Activated T-helper 17 cell treated with anti-CD3 and anti-CD28 coated beads, Interleukin-2, amount 50 U/mL, for 72 hours (primary cell): Measurements from ENCODE around the gene SECISBP2. TPM values are rescaled to one million over a fixed set of nuclear protein-coding genes. Genes with fewer than 3 reads are reported as not detected.

ENCODE experiments used
- ATAC-seq: fragments of 150-1000 bp; cut with Tn5 transposase; replicated peaks from 2 replicates; pipeline ENCODE4 v1.10.0; 2021; ENCODE audit warnings: mild to moderate bottlenecking, moderate library complexity
- H3K27ac Mint-ChIP-seq: one replicate; pipeline ENCODE4 v1.8.0; 2022; ENCODE audit warnings: mixed read lengths
- H3K27me3 Mint-ChIP-seq: one replicate; pipeline ENCODE4 v1.8.0; 2022; ENCODE audit warnings: mixed read lengths
- H3K36me3 Mint-ChIP-seq: one replicate; pipeline ENCODE4 v1.8.0; 2022; ENCODE audit warnings: low read depth, mild to moderate bottlenecking, mixed read lengths
- H3K4me1 Mint-ChIP-seq: one replicate; pipeline ENCODE4 v1.8.0; 2022; ENCODE audit warnings: mixed read lengths
- H3K4me3 Mint-ChIP-seq: one replicate; pipeline ENCODE4 v1.8.0; 2022; ENCODE audit warnings: mild to moderate bottlenecking, mixed read lengths
- H3K9me3 Mint-ChIP-seq: one replicate; pipeline ENCODE4 v1.8.0; 2022; ENCODE audit warnings: mixed read lengths
- total RNA-seq, 2 donors: library from RNA; stranded (reverse); gene quantifications; one replicate each; pipeline ENCODE4 v1.2.3, GENCODE V29; 2022

Gene SECISBP2
- total RNA-seq, 2 donors from 2014 or later = 33.1 to 40.1 TPM

DNA sequence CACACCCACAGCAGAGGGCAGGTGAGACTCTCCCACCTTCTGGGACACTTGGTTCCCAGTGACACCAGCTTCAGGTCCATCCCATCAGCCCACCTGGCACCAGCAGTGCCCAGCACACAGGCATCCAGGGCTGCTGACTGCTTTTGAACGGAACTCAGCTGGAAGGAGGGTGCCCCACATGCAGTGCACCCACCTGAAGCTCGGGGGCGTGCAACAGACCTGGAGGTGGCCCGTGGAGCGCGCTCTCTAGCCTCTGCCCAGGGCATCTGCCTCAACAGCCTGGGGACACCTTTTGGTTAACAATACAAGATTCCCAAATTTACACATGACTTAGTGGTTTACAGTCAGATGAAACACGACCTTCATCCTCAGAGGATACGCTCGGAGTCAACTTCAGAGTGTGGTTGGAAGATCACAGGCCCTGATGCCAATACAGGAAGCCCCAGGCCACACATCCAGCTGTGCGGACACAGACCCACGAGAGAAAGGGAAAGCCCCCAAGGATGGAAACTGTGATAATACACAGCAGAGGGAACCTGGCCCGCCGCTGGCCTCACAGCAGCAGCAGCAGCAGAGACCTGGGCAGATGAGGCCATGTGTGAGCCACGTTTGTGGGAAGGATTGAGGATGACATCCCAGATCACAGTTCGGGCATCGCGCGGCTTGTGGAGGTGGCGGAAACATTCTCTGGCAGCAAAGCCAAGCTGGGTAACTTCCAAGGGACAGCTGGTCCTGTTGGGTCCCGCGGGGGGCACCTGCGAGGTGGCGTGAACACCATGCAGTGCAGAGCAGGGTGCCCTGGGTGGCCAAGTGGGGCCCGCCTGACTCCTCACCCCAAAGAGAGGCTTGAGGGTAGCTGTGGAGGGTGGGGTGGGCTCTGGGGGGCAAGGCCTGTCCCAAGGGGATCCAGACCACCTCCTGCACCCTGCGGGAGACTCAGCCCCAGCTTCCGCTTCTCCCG is 64.0 kb downstream of the SECISBP2 start:
- H3K4me1 Mint-ChIP-seq = peaks cover 24% of the 10 kb centered on the region
- H3K27ac Mint-ChIP-seq = peak overlapping the region; percentile 72
- ATAC-seq = peak; percentile 61
- H3K9me3 Mint-ChIP-seq = no peaks in the 10 kb centered on the region
- H3K27me3 Mint-ChIP-seq = no peaks in the 10 kb centered on the region
- peak overlapping the region; percentile 15 for H3K4me3 Mint-ChIP-seq
- peaks cover 98% of the 10 kb centered on the region for H3K36me3 Mint-ChIP-seq

DNA sequence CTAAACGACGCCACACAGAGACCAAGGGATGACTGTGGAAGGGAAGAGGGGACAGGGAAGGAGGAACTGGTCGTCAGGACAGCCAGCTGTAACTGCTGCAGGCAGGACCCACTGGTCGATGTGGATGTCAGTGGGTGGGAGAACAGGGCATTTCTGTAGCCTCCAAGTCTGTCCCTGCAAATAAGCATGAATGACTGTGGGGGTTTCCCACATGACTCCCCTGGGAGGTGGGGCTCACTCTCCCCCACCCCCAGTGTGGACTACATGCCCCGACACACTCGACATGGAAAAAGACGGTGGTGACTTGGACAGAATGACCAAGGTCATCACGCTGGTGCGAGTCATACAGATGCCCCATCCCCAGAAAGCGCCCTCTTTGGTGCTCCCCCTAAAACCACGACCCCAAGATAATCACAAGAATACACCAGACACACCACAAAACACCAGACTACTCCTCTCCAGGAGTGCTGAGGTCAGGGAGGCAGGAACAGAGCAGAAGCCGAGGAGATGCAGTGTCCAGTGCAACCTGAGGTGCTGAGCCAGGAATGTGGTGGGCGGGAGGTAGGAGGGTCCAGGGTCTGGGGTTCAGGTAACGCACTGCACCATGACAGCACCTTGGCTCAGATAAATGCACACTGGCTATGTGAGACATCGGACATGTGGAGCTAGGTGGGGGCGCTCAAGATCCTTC is 64.9 kb downstream of the SECISBP2 start:
- Mint-ChIP-seq H3K36me3 (peaks cover 98% of the 10 kb centered on the region), H3K4me3 (peak overlapping the region; percentile 15), H3K27ac (peak overlapping the region; percentile 53), H3K4me1 (peaks cover 24% of the 10 kb centered on the region), H3K27me3 (no peaks in the 10 kb centered on the region), H3K9me3 (no peaks in the 10 kb centered on the region)
- ATAC-seq = peak; percentile 12

DNA sequence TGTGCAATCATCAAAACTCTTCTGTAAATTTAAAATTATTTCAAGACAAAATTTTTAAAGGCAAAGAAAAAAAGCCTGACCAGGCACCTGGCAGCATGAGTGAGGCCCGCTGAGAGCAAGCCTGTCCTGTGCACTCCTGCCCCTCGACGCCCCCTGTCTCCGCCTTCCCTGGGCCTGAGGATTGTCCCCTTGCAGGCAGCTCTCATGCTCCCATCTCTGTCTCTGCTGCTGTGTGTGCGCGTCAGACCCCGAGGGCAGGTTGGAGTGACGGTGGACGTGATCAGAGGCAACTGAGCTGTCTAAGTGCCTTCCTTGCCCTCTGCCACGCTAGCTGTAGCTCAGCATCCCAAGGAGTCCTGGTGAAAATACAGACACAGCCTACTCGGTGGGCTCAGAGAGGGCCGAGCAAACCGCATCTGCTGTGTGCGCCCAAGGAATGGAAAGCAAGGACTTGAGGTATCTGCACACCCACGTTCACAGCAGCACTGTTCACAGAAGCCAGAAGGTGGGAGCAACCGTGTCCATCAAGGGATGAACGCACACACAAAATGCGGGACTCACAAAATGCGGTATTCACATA is 65.5 kb downstream of the SECISBP2 start:
- Mint-ChIP-seq H3K4me3 (no peak overlapping the region), H3K27me3 (no peaks in the 10 kb centered on the region), H3K9me3 (no peaks in the 10 kb centered on the region), H3K27ac (peak overlapping the region; percentile 53), H3K36me3 (peaks cover 98% of the 10 kb centered on the region), H3K4me1 (peaks cover 24% of the 10 kb centered on the region)
- no peak for ATAC-seq

DNA sequence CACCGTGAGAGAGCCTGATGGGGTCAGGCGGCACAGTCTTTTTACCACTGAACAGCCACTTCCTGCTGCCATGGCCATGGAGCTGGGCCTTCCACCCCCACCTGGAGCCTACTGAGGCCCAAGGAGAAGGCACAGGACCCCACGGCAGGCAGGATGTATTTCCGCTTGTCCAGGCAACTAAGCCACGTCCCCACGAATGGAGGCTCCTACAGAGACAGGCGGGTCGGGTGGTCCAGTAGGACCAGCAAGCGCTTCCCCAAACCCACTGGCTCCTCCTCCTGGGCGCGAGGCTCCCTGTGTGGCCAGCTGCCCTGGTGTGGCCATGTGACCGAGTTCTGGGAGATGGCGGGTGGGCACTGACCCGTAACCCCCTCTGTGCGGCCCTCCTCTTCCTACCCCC is 66.5 kb downstream of the SECISBP2 start:
- no peaks in the 10 kb centered on the region for H3K9me3 Mint-ChIP-seq
- H3K27me3 Mint-ChIP-seq = no peaks in the 10 kb centered on the region
- no peak for ATAC-seq
- H3K4me3 Mint-ChIP-seq = no peak overlapping the region
- H3K4me1 Mint-ChIP-seq = peaks cover 24% of the 10 kb centered on the region
- H3K27ac Mint-ChIP-seq = peak overlapping the region; percentile 74
- H3K36me3 Mint-ChIP-seq = peaks cover 98% of the 10 kb centered on the region

DNA sequence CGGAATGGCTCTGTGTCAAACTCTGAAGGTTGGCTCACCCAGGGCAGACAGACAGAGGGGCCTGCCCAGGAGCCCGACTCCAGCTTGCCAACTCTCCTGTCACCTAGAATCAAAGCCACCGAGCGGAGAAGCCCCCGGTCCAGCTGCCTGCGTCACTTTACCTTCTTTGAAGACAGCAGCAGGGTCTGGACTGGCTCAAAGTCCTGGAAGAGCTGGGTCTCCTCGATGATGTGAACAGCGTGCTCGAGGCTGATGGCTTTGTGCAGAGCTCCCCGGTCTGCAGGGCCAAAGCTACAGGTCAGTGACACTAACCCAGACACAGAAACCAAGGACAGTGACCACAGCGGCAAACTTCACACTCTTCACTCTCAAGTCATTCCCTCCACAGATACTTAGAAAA is 67.9 kb downstream of the SECISBP2 start:
- no peaks in the 10 kb centered on the region for H3K27me3 Mint-ChIP-seq
- no peak overlapping the region for H3K4me3 Mint-ChIP-seq
- peaks cover 98% of the 10 kb centered on the region for H3K36me3 Mint-ChIP-seq
- peaks cover 24% of the 10 kb centered on the region for H3K4me1 Mint-ChIP-seq
- ATAC-seq = no peak
- peak overlapping the region; percentile 33 for H3K27ac Mint-ChIP-seq
- H3K9me3 Mint-ChIP-seq = no peaks in the 10 kb centered on the region

DNA sequence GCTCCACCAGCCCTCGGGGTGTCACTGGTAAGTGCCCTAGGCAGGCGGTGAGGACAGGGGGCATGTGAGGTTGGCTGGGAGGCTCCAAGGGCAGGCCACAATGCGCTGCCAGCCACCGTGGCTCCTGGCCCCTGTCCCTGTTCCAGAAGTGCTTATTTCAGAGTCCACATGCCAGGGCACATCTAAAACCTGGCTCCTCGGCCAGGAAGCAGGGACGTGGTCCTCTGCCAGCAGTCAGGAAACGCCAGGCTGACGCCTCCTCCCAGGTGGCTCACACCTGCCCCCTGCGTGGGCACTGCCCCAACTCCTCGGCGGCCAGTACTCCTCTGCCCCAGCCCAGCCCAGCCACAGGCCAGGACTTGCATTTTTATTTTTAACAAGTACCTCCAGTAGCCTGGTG is 68.5 kb downstream of the SECISBP2 start:
- peaks cover 98% of the 10 kb centered on the region for H3K36me3 Mint-ChIP-seq
- H3K27ac Mint-ChIP-seq = peak overlapping the region; percentile 33
- no peak for ATAC-seq
- peaks cover 20% of the 10 kb centered on the region for H3K4me1 Mint-ChIP-seq
- no peak overlapping the region for H3K4me3 Mint-ChIP-seq
- no peaks in the 10 kb centered on the region for H3K9me3 Mint-ChIP-seq
- no peaks in the 10 kb centered on the region for H3K27me3 Mint-ChIP-seq

DNA sequence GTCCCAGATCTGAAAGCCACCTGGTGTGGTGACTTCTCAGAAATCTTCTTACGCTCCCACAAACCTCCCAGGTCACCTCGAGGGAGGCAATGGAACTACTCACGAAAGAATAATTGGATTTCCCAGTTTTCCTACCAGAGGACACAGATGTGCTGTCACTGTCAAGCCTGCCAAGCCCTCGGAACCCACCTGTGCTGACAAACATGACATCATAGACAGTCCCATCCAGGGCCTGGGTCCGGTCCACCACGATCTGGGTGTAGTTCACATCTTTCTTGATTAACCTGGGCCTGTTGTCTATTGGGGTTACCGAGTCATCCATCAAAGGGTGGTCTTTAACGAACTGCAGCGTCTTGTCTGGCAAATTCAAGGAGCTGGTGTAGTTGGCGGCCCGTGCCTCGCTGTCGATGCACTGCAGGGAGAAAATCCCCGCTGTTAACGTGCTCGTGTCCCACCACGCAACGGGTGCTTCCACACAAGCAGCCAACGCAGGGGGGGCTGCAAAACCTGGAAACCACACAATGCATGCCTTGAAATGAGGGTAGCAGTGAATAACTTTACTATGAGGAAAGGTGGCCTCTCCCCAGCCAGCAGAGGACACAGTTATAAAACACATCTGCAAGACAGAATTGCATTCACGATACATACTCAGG is 69.0 kb downstream of the SECISBP2 start:
- Mint-ChIP-seq H3K27me3 (no peaks in the 10 kb centered on the region), H3K36me3 (peaks cover 98% of the 10 kb centered on the region), H3K4me3 (no peak overlapping the region), H3K27ac (no peak overlapping the region), H3K4me1 (peaks cover 17% of the 10 kb centered on the region), H3K9me3 (no peaks in the 10 kb centered on the region)
- ATAC-seq = no peak

DNA sequence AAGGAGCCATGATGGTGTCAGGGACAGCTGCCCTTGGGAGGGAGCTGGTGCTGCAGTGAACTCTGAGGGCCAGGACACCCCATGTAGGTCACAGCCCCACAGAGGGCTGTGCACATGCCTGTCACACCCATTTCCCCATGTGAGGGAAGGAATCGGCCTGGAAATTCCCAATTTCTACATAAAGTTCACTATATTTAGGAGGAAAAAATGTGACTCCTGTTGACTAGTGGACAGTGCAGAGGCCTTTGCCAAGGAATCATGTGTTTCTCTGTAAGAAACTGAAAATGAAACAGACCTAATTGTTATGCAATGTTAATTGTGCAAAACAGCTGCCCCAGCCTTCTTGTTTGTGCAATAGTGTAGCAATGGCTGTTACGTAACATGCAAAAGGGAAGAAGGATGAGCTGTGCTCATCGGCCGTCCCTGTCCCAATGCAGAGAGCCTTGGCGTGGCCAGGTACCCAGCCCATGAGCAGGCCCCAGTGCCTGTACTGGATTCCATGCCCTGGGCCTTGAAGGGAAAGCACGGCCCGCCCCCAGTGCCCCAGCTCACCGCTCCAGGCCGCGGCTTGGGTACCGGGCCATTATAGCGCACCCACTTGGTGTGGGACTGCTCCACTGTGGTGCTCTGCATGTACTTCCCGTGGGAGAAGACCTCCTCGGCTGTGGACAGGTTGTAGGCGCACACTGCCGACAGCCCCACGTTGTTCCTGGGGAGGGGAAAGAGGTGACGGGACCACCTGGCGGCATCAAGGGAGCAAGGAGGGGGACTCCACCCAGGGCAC is 70.0 kb downstream of the SECISBP2 start:
- H3K4me1 Mint-ChIP-seq = peaks cover 9% of the 10 kb centered on the region
- H3K27ac Mint-ChIP-seq = no peak overlapping the region
- no peak for ATAC-seq
- H3K4me3 Mint-ChIP-seq = no peak overlapping the region
- no peaks in the 10 kb centered on the region for H3K9me3 Mint-ChIP-seq
- peaks cover 98% of the 10 kb centered on the region for H3K36me3 Mint-ChIP-seq
- no peaks in the 10 kb centered on the region for H3K27me3 Mint-ChIP-seq

DNA sequence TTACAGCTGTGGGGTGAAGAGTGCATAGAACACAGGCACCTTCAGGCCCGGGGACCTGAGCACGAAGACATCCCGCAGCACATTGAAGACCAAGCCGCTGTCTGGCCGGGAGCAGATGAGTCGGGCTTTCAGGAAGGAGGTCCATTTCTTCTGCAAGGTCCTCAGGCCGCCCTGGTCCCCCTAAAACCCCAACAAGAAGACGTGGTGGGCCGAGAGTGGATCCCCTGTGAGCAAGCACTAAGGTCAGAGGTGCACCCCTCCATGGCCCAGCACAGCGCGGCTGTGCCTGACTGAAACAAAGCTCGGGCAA is 70.5 kb downstream of the SECISBP2 start:
- Mint-ChIP-seq H3K4me1 (peaks cover 10% of the 10 kb centered on the region), H3K27ac (no peak overlapping the region), H3K9me3 (no peaks in the 10 kb centered on the region), H3K36me3 (peaks cover 98% of the 10 kb centered on the region), H3K27me3 (no peaks in the 10 kb centered on the region), H3K4me3 (no peak overlapping the region)
- ATAC-seq = no peak

DNA sequence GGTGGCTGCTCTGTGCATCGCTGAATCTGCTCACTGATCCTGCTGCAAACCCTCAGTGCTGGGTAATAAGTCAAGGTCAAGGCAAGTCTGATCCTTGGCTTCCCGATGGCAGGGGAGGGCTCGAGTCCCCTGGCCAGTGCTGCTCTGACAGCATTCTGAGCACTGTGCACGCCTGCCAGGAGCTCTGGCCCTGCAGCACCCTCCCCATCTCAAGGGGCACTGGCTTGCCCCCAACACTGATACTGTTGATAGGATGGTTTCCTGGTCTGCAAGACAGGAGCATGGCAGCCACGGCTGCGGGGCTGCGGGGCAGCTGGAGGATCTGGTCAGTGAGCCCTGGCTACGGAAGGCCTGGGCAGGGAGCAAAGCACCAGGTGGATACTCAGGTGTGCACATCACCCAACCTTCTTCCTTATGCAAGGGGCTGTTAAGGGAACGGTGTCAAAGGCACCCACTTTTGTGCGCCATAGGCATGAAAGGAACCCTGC is 71.8 kb downstream of the SECISBP2 start:
- H3K4me3 Mint-ChIP-seq = no peak overlapping the region
- no peaks in the 10 kb centered on the region for H3K27me3 Mint-ChIP-seq
- H3K36me3 Mint-ChIP-seq = peaks cover 100% of the 10 kb centered on the region
- peak overlapping the region; percentile 43 for H3K27ac Mint-ChIP-seq
- peaks cover 6% of the 10 kb centered on the region for H3K4me1 Mint-ChIP-seq
- no peak for ATAC-seq
- no peaks in the 10 kb centered on the region for H3K9me3 Mint-ChIP-seq

DNA sequence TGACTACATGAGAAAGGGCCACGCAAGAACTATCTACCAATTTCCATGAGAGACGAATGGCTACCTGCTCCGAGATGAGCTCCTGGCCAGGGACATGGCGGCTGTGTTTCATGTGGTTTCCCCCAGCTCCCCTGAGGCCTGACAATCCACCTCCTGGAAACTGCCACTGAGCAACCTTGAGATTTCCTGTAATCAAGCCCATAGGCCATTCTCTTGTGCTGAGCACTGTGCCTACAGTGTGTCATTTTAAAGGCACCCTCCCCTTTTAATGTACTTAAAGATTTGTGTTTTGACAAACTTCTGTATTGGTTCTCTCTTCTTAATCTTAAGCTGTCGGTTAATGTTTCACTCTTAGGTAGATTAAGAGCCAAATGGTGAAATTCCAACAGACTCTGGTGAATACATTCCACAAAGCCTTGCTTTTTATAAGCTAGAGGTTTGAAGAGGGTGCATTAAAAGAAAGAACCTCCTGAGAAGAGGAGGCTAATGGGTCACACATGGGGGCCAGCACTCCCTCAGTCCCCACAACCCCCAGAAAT is 72.3 kb downstream of the SECISBP2 start:
- Mint-ChIP-seq H3K27me3 (no peaks in the 10 kb centered on the region), H3K9me3 (no peaks in the 10 kb centered on the region), H3K27ac (peak overlapping the region; percentile 43), H3K4me3 (no peak overlapping the region), H3K36me3 (peaks cover 100% of the 10 kb centered on the region), H3K4me1 (peaks cover 6% of the 10 kb centered on the region)
- ATAC-seq = no peak

DNA sequence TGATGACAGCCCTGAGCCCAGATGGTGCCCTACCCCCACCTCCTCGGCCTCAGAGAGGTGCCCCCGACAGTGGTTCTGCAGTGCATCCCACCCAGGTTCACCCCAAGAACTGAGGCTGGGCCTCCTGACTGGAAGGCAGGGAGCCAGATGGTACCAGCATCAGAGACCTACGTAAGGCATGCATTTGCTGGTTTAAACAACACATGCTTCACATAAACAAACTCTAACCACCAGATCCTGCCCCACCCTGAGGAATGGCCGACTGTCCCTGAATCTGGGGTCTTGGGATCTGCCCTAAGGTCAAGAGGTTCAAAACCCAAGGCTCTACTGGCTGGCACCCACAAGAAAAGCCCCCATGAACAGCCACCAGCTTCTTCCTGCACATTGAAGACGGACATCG is 73.3 kb downstream of the SECISBP2 start:
- no peak for ATAC-seq
- H3K27ac Mint-ChIP-seq = peak overlapping the region; percentile 41
- no peaks in the 10 kb centered on the region for H3K27me3 Mint-ChIP-seq
- H3K9me3 Mint-ChIP-seq = no peaks in the 10 kb centered on the region
- peaks cover 6% of the 10 kb centered on the region for H3K4me1 Mint-ChIP-seq
- peaks cover 100% of the 10 kb centered on the region for H3K36me3 Mint-ChIP-seq
- H3K4me3 Mint-ChIP-seq = no peak overlapping the region

DNA sequence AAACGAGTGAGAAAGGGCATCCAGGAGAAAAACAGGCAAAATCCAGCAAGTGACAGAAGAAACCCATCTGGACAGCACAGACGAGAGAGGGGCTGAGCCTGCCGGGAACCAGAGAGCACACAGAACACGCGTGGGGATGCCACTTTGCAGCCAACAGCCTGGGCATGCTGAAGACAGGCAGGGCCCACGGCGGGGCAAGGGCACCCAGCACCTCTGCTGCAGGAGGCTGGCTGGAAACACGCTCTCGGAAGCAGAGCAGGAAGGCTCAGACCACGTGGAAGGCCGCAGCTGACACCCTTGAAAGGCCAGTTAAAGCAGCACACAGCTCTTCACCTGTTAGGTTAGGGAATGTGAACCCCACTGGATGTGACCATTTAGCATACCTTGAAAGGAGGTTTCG is 76.1 kb downstream of the SECISBP2 start:
- Mint-ChIP-seq H3K27ac (peak overlapping the region; percentile 85), H3K4me1 (peaks cover 6% of the 10 kb centered on the region), H3K27me3 (no peaks in the 10 kb centered on the region), H3K36me3 (peaks cover 100% of the 10 kb centered on the region), H3K9me3 (no peaks in the 10 kb centered on the region), H3K4me3 (no peak overlapping the region)
- ATAC-seq = no peak
